H1 (cell line): ENCODE measurements around the gene SNX27. TPM values are rescaled to one million over a fixed set of nuclear protein-coding genes. Genes with fewer than 3 reads are reported as not detected.

ENCODE experiments used
- CTCF ChIA-PET: fragments of 300-600 bp; sonication (Branson Sonifier 250); formaldehyde crosslinking; loops from one replicate; lab custom pipeline; 2021; ENCODE audit not compliant: partially characterized antibody; lab: Charles Lee
- POLR2A ChIA-PET: fragments of 300-600 bp; sonication (Branson Sonifier 250); formaldehyde crosslinking; loops from one replicate; lab custom pipeline; 2021; ENCODE audit warnings: inconsistent platforms; ENCODE audit not compliant: partially characterized antibody; lab: Charles Lee
- DNase-seq, 2 experiments: peaks; one replicate each; pipeline versions ENCODE4 v3.0.0 to v3.0.0-alpha.2; 2010 to 2022; ENCODE audit warnings: low spot score in 2 of 2, low read depth in 1 of 2, mixed read lengths in 1 of 2
- FAIRE-seq: peaks from 2 replicates; lab custom pipeline; 2011; peaks lifted over from hg19 to GRCh38; lab: Jason Lieb, UNC
- H2AFZ ChIP-seq: 2 replicates; pipeline ENCODE4 v1.8.1; 2012; ENCODE audit warnings: low read length, inconsistent platforms
- H2AK5ac ChIP-seq: 2 replicates; pipeline ENCODE4 v1.6.1; 2013; ENCODE audit warnings: low read depth, low read length
- H2BK120ac ChIP-seq: replicated peaks from 2 replicates; pipeline ENCODE3; 2013; ENCODE audit warnings: low read depth, low read length, inconsistent platforms
- H2BK12ac ChIP-seq: 2 replicates; pipeline ENCODE4 v1.6.1; 2013; ENCODE audit warnings: low read depth, low read length
- H2BK15ac ChIP-seq: 2 replicates; pipeline ENCODE4 v1.6.1; 2013; ENCODE audit warnings: low read length
- H2BK20ac ChIP-seq: 2 replicates; pipeline ENCODE4 v1.6.1; 2013; ENCODE audit warnings: low read length
- H2BK5ac ChIP-seq: 2 replicates; pipeline ENCODE4 v1.6.1; 2013; ENCODE audit warnings: low read depth, low read length
- H3K14ac ChIP-seq: 2 replicates; pipeline ENCODE4 v1.6.1; 2013; ENCODE audit warnings: inconsistent platforms; ENCODE audit not compliant: insufficient read length
- H3K18ac ChIP-seq: 2 replicates; pipeline ENCODE4 v1.6.1; 2013; ENCODE audit warnings: low read length; ENCODE audit errors: extremely low read depth
- H3K23ac ChIP-seq: 2 replicates; pipeline ENCODE4 v1.6.1; 2013; ENCODE audit warnings: inconsistent platforms; ENCODE audit not compliant: insufficient read length
- H3K23me2 ChIP-seq: 2 replicates; pipeline ENCODE4 v1.6.1; 2013; ENCODE audit warnings: low read depth, low read length
- H3K27ac ChIP-seq: 2 replicates; pipeline ENCODE4 v1.6.1; 2011; ENCODE audit warnings: low read depth, low read length, inconsistent platforms
- H3K27me3 ChIP-seq, 4 experiments: replicated peaks in 1 of 4; 1 replicate in 1 of 4; 2 replicates in 3 of 4; pipeline versions ENCODE4 v1.6.1 to v1.8.1; 2011 to 2013; ENCODE audit warnings: low read length in 3 of 4, mild to moderate bottlenecking in 3 of 4, inconsistent platforms in 2 of 4, mixed read lengths in 2 of 4, moderate library complexity in 1 of 4; ENCODE audit not compliant: control insufficient read depth in 3 of 4, insufficient read depth in 3 of 4; ENCODE audit errors: extremely low read depth in 1 of 4
- H3K36me3 ChIP-seq, 4 experiments: 2 replicates each; pipeline versions ENCODE4 v1.6.1 to v1.8.1; 2011 to 2013; ENCODE audit warnings: mild to moderate bottlenecking in 4 of 4, low read length in 3 of 4, moderate library complexity in 2 of 4, control low read depth in 1 of 4, inconsistent platforms in 1 of 4; ENCODE audit not compliant: insufficient read depth in 4 of 4, control insufficient read depth in 2 of 4
- H3K4ac ChIP-seq: replicated peaks from 2 replicates; pipeline ENCODE3; 2013; ENCODE audit warnings: low read length, low read depth, mixed read lengths, inconsistent platforms; ENCODE audit not compliant: insufficient read length
- H3K4me1 ChIP-seq, 4 experiments: replicated peaks in 1 of 4; 1 replicate in 1 of 4; 2 replicates in 3 of 4; pipeline versions ENCODE4 v1.6.1 to v1.8.1; 2011 to 2013; ENCODE audit warnings: low read length in 3 of 4, inconsistent platforms in 2 of 4, mixed read lengths in 1 of 4; ENCODE audit not compliant: insufficient read depth in 4 of 4, control insufficient read depth in 3 of 4
- H3K4me2 ChIP-seq, 2 experiments: 2 replicates each; pipeline versions ENCODE4 v1.6.1 to v1.8.1; 2011 to 2013; ENCODE audit warnings: low read depth in 2 of 2, low read length in 2 of 2, control low read depth in 1 of 2, inconsistent platforms in 1 of 2, mild to moderate bottlenecking in 1 of 2; ENCODE audit not compliant: insufficient read depth in 1 of 2
- H3K4me3 ChIP-seq, 4 experiments: fragments of 200-600, 300-600 bp in 1 of 4; sonication (generic), shearing (Covaris generic), sonication (Bioruptor Twin) in 1 of 4; 2 replicates each; pipeline versions ENCODE4 v1.5.1 to v1.8.1; 2011 to 2016; ENCODE audit warnings: low read length in 4 of 4, low read depth in 3 of 4, control low read depth in 2 of 4, inconsistent platforms in 2 of 4, mild to moderate bottlenecking in 2 of 4, mixed read lengths in 1 of 4, moderate library complexity in 1 of 4; ENCODE audit not compliant: insufficient read depth in 2 of 4; ENCODE audit errors: extremely low read depth in 1 of 4
- H3K56ac ChIP-seq: replicated peaks from 2 replicates; pipeline ENCODE3; 2013; ENCODE audit warnings: low read depth, mild to moderate bottlenecking, mixed read lengths, low read length, inconsistent platforms; ENCODE audit not compliant: insufficient read length
- H3K79me1 ChIP-seq: 2 replicates; pipeline ENCODE4 v1.6.1; 2013; ENCODE audit warnings: low read depth, low read length, control low read depth
- H3K79me2 ChIP-seq, 2 experiments: 2 replicates each; pipeline versions ENCODE4 v1.6.1 to v1.8.1; 2012 to 2013; ENCODE audit warnings: low read length in 2 of 2, mild to moderate bottlenecking in 2 of 2, inconsistent platforms in 1 of 2; ENCODE audit not compliant: insufficient read depth in 2 of 2, control insufficient read depth in 1 of 2
- H3K9ac ChIP-seq, 4 experiments: replicated peaks in 1 of 4; 1 replicate in 1 of 4; 2 replicates in 3 of 4; pipeline versions ENCODE4 v1.6.1 to v1.8.1; 2011 to 2013; ENCODE audit warnings: low read depth in 3 of 4, low read length in 3 of 4, control low read depth in 2 of 4, mild to moderate bottlenecking in 2 of 4, moderate library complexity in 2 of 4, inconsistent platforms in 1 of 4; ENCODE audit errors: extremely low read depth in 1 of 4
- H3K9me3 ChIP-seq, 2 experiments: 2 replicates each; pipeline versions ENCODE4 v1.6.1 to v1.8.1; 2012 to 2013; ENCODE audit warnings: mild to moderate bottlenecking in 2 of 2, moderate library complexity in 2 of 2, control low read depth in 1 of 2, inconsistent platforms in 1 of 2, low read depth in 1 of 2, low read length in 1 of 2, mixed read lengths in 1 of 2; ENCODE audit not compliant: insufficient read depth in 2 of 2
- H4K20me1 ChIP-seq, 2 experiments: replicated peaks in 1 of 2; 2 replicates each; pipeline versions ENCODE3 to v1.8.1; 2011 to 2013; ENCODE audit warnings: inconsistent platforms in 2 of 2, low read length in 2 of 2, mild to moderate bottlenecking in 1 of 2; ENCODE audit not compliant: insufficient read depth in 2 of 2, control insufficient read depth in 1 of 2
- H4K5ac ChIP-seq: 2 replicates; pipeline ENCODE4 v1.6.1; 2013; ENCODE audit warnings: low read length, low read depth, mixed read lengths, inconsistent platforms; ENCODE audit not compliant: insufficient read length
- H4K8ac ChIP-seq: 2 replicates; pipeline ENCODE4 v1.8.0; 2013; ENCODE audit warnings: mild to moderate bottlenecking, moderate library complexity, low read length, inconsistent platforms; ENCODE audit not compliant: insufficient read depth; ENCODE audit errors: extremely low read depth
- H4K91ac ChIP-seq: replicated peaks from 2 replicates; pipeline ENCODE3; 2013; ENCODE audit warnings: low read length, mixed read lengths, inconsistent platforms; ENCODE audit not compliant: insufficient read length
- JUN ChIP-seq: IDR thresholded peaks from 2 replicates; pipeline ENCODE4 v1.6.1; 2011; ENCODE audit warnings: low read depth, mild to moderate bottlenecking, improper control_type of control experiment, low read length
- KDM1A ChIP-seq: fragments of 200-600, 300-600 bp; sonication (generic); IDR thresholded peaks from 2 replicates; pipeline ENCODE4 v1.7.1; 2016; ENCODE audit warnings: mild to moderate bottlenecking, low read length, borderline replicate concordance
- NRF1 ChIP-seq: IDR thresholded peaks from 2 replicates; pipeline ENCODE4 v1.6.1; 2011; ENCODE audit warnings: mild to moderate bottlenecking, low read depth, low read length, improper control_type of control experiment
- SP4 ChIP-seq: IDR thresholded peaks from 2 replicates; pipeline ENCODE4 v1.6.1; 2012; ENCODE audit warnings: low read length, inconsistent platforms
- TCF12 ChIP-seq: IDR thresholded peaks from 2 replicates; pipeline ENCODE4 v1.6.1; 2011; ENCODE audit warnings: low read depth, mild to moderate bottlenecking, low read length
- YY1 ChIP-seq: IDR thresholded peaks from 2 replicates; pipeline ENCODE4 v1.6.1; 2011; ENCODE audit warnings: low read depth, mild to moderate bottlenecking, low read length
- WGBS, 2 experiments: shearing (Covaris generic) in 1 of 2; methylation state at CpG; one replicate each; pipeline versions ENCODE4 v1.1.6 to v1.1.7; 2013 to 2015; ENCODE audit warnings: low lambda C conversion rate in 2 of 2, mixed read lengths in 2 of 2, inconsistent platforms in 1 of 2, low coverage in 1 of 2, missing lambda C conversion rate in 1 of 2; ENCODE audit not compliant: insufficient replicate concordance in 2 of 2, insufficient coverage in 1 of 2, insufficient read length in 1 of 2; ENCODE audit errors: extremely low coverage in 1 of 2, missing lambda C conversion rate in 1 of 2; 5-methylcytosine and 5-hydroxymethylcytosine counted together
- polyA plus RNA-seq, 7 experiments: library from polyadenylated mRNA; depleted of rRNA in 3 of 7; stranded (reverse) in 5 of 7; unstranded in 2 of 7; fragments of >200 nt in 5 of 7; fragments of 200-250 nt in 2 of 7; gene quantifications; 1 replicate in 5 of 7; 2 replicates in 1 of 7; 4 replicates in 1 of 7; pipeline versions ENCODE4 v1.2.1 to v1.2.3, GENCODE V29; 2011 to 2013; ENCODE audit warnings: missing spikeins in 2 of 7, mixed read lengths in 2 of 7
- total RNA-seq: library from RNA; stranded (reverse); fragmentation: NEBNext Ultra II Directional; extraction: Animal tissue kit (Norgen Biotek cat#: 25700); gene quantifications from 2 replicates; pipeline ENCODE4 v1.2.1, GENCODE V29; 2021

Gene SNX27
- total and polyA plus RNA-seq, 2 of the 8 experiments (the other 6 are each of a cell fraction or from before 2014, with no cell fraction given): 23.4 to 65.4 TPM

DNA sequence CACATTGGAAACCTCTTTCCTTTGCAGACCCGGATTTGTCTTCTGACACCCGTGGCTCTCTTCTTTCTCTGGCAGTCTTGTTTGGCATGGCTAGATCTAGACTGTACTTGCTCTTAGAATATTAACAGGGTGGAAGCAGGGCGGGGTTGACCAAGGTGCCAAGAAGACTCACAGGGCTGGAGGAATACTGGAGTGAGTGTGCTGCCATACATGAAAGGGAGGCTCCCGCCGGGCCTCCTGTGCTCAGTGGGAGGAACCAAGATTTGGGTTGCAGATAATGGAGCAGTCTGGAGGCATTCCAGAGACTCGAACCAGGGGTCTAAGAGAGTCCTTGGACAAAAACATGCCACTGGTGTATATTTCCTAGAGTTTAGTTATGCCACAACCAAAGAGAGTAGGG, 27.6 kb upstream of the SNX27 start:
- Histone ChIP-seq H3K79me2 (no peaks in the 10 kb centered on the region), H3K9ac (no peak overlapping the region), H3K27me3 (no peaks in the 10 kb centered on the region), H4K8ac (no peak overlapping the region; the same call in 1 of the 2 replicates), H3K9me3 (no peaks in the 10 kb centered on the region), H3K14ac (no peak overlapping the region), H2BK15ac (no peak overlapping the region), H4K5ac (no peak overlapping the region), H3K27ac (no peak overlapping the region), H4K20me1 (no peaks in the 10 kb centered on the region), H4K91ac (no peak overlapping the region), H2BK5ac (no peak overlapping the region), H3K4me2 (no peak overlapping the region), H2AFZ (no peak overlapping the region), H3K18ac (no peak overlapping the region), H3K4me1 (peaks cover 0 to 2% (median 0%) of the 10 kb centered on the region in 4 experiments; a peak in 1 of 7 replicates), H3K79me1 (no peaks in the 10 kb centered on the region), H3K36me3 (peaks cover 0 to 13% (median 8%) of the 10 kb centered on the region in 4 experiments; a peak in 7 of 8 replicates), H2BK12ac (no peak overlapping the region), H2BK20ac (no peak overlapping the region), H2AK5ac (no peak overlapping the region), H3K23ac (no peak overlapping the region), H2BK120ac (no peak overlapping the region), H3K56ac (no peak overlapping the region), H3K23me2 (no peaks in the 10 kb centered on the region), H3K4ac (no peak overlapping the region), H3K4me3 (no peak overlapping the region)
- CTCF ChIA-PET: interaction anchor here (0.9 to 2.1 kb wide), 2 partner anchors 10 to 50 kb away, joined by 4 to 9 read pairs; no protein-coding TSS in a partner anchor
- DNase-seq: no peak
- POLR2A ChIA-PET: interaction anchor here (1.1 to 3.8 kb wide), 2 partner anchors 9 to 44 kb away, joined by 3 to 21 read pairs; partner anchors contain the start of gene TUFT1
- 73% methylated on average over 6 of the region's 6 CpGs; no CpG with 5 or more reads in 1 of the 2 experiments for WGBS, 2 experiments
- no peak for FAIRE-seq
- no peak for TF ChIP-seq SP4
- no peak for TF ChIP-seq JUN
- TF ChIP-seq TCF12: no peak
- TF ChIP-seq KDM1A: no peak
- TF ChIP-seq YY1: no peak
- no peak for TF ChIP-seq NRF1
